Measurements from ENCODE around the gene COX7B2.

GRCh38 chr4:46817806-46818205 is 91.2 kb downstream of the COX7B2 start:
- no peak for TF ChIP-seq CTCF (IDR thresholded peaks at IDR 0.05)
- TF ChIP-seq POLR2AphosphoS5 (IDR thresholded peaks at IDR 0.05), result no peak
- TF ChIP-seq POLR2A (IDR thresholded peaks at IDR 0.05), result no peak
